SJSA1 (cell line): ENCODE data around the gene ARF6. TPM values are rescaled to one million over a fixed set of nuclear protein-coding genes. Genes with fewer than 3 reads are reported as not detected.
"Not testable (repeated sequence)": the region's sequence is repeated elsewhere in the genome, so short reads cannot be mapped to it uniquely, and the experiment has no call there.

Experiments used
- DNase-seq, 2 experiments: peaks; one replicate each; pipeline ENCODE4 v3.0.0-alpha.2; 2015 to 2020; ENCODE audit warnings: low spot score in 2 of 2, low read depth in 1 of 2
- H3K27ac ChIP-seq: fragments of 250-450 bp; sonication (Bioruptor Pico); 2 replicates; pipeline ENCODE4 v1.5.1; 2020; ENCODE audit warnings: mild to moderate bottlenecking, moderate library complexity
- H3K27me3 ChIP-seq: fragments of 250-450 bp; sonication (Bioruptor Pico); replicated peaks from 2 replicates; pipeline ENCODE4 v1.5.1; 2020; ENCODE audit warnings: mild to moderate bottlenecking, moderate library complexity
- H3K36me3 ChIP-seq: fragments of 250-450 bp; sonication (Bioruptor Pico); 2 replicates; pipeline ENCODE4 v1.5.1; 2020; ENCODE audit warnings: mild to moderate bottlenecking
- H3K4me1 ChIP-seq: fragments of 250-450 bp; sonication (Bioruptor Pico); replicated peaks from 2 replicates; pipeline ENCODE4 v1.6.1; 2021; ENCODE audit warnings: mild to moderate bottlenecking
- H3K4me3 ChIP-seq: fragments of 250-450 bp; sonication (Bioruptor Pico); 2 replicates; pipeline ENCODE4 v1.5.1; 2020; ENCODE audit warnings: mild to moderate bottlenecking
- H3K9me3 ChIP-seq: fragments of 250-450 bp; sonication (Bioruptor Pico); replicated peaks from 2 replicates; pipeline ENCODE4 v1.5.1; 2020; ENCODE audit warnings: mild to moderate bottlenecking
- total RNA-seq: library from RNA; depleted of rRNA; stranded (reverse); fragments of >200 nt; shearing (Covaris generic); gene quantifications from 2 replicates; pipeline ENCODE4 v1.2.3, GENCODE V29; 2014

The ARF6 gene
- total RNA-seq, 1 experiment from 2014 or later: 61.2 TPM

DNA sequence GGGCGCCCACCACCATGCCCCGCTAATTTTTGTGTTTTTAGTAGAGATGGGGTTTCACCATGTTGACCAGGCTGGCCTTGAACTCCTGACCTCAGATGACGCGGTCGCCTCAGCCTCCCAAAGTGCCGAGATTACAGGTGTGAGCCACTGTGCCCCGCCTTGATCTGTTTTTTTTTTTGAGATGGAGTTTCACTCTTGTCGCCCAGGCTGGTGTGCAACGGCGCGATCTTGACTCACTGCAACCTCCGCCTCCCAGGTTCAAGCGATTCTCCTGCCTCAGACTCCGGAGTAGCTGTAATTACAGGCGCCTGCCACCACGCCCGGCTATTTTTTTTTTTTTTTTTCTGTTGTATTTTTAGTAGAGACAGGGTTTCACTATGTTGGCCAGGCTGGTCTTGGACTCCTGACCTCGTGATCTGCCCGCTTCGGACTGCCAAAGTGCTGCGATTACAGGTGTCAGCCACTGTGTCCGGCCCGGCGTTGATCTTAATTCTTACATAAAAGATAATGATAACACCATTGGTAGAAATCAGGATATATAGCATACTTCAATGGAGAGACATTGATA lies 9.9 kb downstream of the ARF6 start:
- H3K4me3 ChIP-seq, DNase-seq, H3K36me3 ChIP-seq, H3K9me3 ChIP-seq, H3K27me3 ChIP-seq, H3K27ac ChIP-seq: not testable (repeated sequence)
- peaks cover 17% of the 10 kb centered on the region for H3K4me1 ChIP-seq

DNA sequence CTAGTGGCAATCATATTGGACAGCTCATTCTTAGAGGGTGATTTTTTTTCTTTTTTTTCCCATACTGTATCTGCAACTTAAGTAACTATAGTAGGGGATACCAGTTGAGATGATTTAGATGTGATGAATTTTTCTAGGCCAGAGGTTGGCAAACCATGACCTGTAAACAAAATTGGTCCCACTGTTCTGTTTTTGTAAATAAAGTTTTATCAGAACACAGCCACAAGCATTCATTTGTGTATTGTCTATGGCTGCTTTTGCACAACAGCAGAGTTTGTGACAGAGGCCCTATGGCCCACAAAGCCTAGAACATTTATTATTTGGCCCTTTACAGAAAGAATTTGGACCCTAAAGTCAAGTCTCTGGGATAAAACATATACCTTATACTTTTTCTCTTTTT lies 11.4 kb downstream of the ARF6 start:
- H3K4me3 ChIP-seq: no peak overlapping the region
- no peak for DNase-seq
- H3K4me1 ChIP-seq: peaks cover 15% of the 10 kb centered on the region
- no peaks in the 10 kb centered on the region for H3K9me3 ChIP-seq
- no peaks in the 10 kb centered on the region for H3K36me3 ChIP-seq
- no peaks in the 10 kb centered on the region for H3K27me3 ChIP-seq
- no peak overlapping the region for H3K27ac ChIP-seq

DNA sequence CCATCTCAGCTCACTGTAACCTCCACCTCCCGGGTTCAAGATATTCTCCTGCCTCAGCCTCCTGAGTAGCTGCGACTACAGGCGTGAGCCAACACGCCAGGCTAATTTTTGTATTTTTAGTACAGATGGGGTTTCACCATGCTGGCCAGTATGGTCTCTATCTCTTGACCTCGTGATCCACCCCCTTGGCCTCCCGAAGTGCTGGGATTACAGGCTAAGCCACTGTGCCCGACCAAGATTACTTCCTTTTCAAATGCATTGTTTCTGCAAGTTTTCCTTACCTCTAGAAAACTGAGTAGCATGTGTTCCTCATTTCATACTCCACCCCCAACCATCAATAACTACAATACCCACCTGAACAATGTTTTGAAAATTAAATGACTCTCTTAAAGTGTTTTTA lies 13.1 kb downstream of the ARF6 start:
- Histone ChIP-seq H3K27me3 (no peaks in the 10 kb centered on the region), H3K27ac (no peak overlapping the region), H3K4me3 (no peak overlapping the region), H3K9me3 (no peaks in the 10 kb centered on the region), H3K36me3 (no peaks in the 10 kb centered on the region), H3K4me1 (peaks cover 18% of the 10 kb centered on the region)
- DNase-seq: no peak

DNA sequence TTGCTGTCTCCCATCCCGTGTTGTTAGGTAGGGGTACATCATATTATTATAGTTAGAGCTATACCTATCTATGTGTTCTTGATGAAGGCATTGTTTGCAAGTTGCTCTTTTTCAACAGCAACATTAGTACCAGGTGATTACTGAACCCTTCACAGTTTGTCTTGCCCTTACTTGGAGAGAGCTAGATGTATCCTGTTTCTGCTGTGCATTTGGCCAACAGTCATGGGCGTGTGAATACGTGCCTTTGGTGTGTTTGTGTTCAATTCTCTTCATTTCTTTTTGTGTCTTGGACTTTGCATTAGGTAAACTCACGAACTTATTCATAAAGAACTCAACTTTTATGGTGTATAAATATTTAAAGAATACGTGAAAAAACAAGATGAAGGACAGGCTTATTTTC lies 14.3 kb downstream of the ARF6 start:
- H3K4me1 ChIP-seq: peaks cover 30% of the 10 kb centered on the region
- no peak overlapping the region for H3K4me3 ChIP-seq
- no peaks in the 10 kb centered on the region for H3K9me3 ChIP-seq
- H3K27me3 ChIP-seq: no peaks in the 10 kb centered on the region
- H3K36me3 ChIP-seq: no peaks in the 10 kb centered on the region
- H3K27ac ChIP-seq: peak overlapping the region; percentile 74
- no peak for DNase-seq

DNA sequence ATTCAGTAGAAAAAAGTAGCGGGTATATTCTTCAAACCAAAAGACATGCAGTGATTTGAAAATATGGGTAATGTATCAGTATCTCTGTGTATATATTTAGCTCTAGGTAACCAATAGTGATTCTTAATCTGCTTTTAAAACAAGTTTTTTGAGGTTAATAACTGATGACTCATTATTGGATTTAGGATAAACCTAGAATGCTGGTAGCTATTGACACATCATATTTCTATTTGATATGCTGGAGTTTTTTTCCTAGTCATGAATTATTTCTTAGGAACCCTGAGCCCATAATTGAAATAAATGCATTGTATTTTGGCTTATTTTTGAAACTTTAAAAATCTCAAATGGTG lies 15.5 kb downstream of the ARF6 start:
- Histone ChIP-seq H3K27ac (peak overlapping the region; percentile 74), H3K9me3 (no peaks in the 10 kb centered on the region), H3K27me3 (no peaks in the 10 kb centered on the region), H3K36me3 (no peaks in the 10 kb centered on the region), H3K4me1 (peaks cover 32% of the 10 kb centered on the region), H3K4me3 (no peak overlapping the region)
- no peak for DNase-seq

DNA sequence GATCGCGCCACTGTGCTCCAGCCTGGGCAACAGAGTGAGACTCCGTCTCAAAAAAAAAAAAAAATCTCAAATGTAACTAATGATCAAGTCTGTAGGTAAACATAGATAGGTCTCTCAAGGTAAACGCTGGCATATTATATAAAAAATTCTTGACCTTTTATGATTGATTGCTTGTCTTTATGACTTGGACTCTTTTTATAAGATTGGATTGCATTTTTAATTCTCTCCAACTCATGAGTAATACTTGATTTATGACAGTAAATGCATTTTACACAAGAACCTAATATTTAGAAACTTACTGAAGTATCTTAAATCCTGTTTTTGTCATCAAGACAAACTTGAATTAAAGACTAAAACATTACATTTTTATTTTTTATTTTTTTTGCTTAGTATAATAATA lies 16.1 kb downstream of the ARF6 start:
- Histone ChIP-seq H3K9me3 (no peaks in the 10 kb centered on the region), H3K27ac (no peak overlapping the region), H3K27me3 (no peaks in the 10 kb centered on the region), H3K36me3 (no peaks in the 10 kb centered on the region), H3K4me1 (peaks cover 32% of the 10 kb centered on the region), H3K4me3 (no peak overlapping the region)
- DNase-seq: no peak

DNA sequence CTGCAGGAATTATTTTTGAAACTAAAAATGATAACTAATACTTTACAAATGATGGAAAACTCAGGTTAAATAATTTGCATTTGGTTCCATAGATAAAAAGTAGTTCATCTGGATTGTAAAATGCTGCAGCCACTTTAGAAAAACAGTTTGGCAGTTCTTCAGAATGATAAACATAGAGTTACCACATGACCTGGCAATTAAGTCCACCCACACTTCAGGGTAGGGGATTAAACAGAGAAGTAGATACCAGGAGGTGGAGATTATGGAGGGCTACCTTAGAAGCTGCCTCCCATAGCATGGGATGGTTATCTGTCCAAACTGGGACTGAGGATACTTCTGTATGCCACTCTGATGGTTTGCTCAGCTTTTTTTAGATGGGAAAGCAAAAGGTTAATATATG lies 22.2 kb downstream of the ARF6 start:
- no peak for DNase-seq
- Histone ChIP-seq H3K4me1 (peaks cover 17% of the 10 kb centered on the region), H3K4me3 (no peak overlapping the region), H3K36me3 (no peaks in the 10 kb centered on the region), H3K9me3 (no peaks in the 10 kb centered on the region), H3K27me3 (no peaks in the 10 kb centered on the region), H3K27ac (no peak overlapping the region)

DNA sequence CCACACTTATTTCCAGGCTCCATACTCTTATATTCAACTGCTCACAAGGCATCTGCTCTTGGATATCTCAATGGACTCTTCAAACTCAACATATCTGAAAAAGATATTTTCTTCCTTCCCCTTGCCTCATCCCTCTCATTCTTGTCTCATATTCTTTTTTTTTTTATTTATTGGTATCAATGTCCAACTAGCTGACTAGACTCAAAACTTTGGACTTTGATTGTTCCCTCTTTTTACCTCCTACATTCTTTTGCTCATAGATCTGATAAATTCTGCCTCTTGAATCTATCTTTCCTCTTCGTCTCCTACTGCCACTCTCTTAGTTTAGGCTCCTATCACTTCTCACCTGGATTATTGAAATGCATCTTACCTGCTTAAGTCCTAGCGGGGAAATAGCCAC lies 25.8 kb downstream of the ARF6 start:
- Histone ChIP-seq H3K27ac (no peak overlapping the region), H3K27me3 (no peaks in the 10 kb centered on the region), H3K36me3 (no peaks in the 10 kb centered on the region), H3K4me3 (no peak overlapping the region), H3K9me3 (no peaks in the 10 kb centered on the region), H3K4me1 (no peaks in the 10 kb centered on the region)
- no peak for DNase-seq

DNA sequence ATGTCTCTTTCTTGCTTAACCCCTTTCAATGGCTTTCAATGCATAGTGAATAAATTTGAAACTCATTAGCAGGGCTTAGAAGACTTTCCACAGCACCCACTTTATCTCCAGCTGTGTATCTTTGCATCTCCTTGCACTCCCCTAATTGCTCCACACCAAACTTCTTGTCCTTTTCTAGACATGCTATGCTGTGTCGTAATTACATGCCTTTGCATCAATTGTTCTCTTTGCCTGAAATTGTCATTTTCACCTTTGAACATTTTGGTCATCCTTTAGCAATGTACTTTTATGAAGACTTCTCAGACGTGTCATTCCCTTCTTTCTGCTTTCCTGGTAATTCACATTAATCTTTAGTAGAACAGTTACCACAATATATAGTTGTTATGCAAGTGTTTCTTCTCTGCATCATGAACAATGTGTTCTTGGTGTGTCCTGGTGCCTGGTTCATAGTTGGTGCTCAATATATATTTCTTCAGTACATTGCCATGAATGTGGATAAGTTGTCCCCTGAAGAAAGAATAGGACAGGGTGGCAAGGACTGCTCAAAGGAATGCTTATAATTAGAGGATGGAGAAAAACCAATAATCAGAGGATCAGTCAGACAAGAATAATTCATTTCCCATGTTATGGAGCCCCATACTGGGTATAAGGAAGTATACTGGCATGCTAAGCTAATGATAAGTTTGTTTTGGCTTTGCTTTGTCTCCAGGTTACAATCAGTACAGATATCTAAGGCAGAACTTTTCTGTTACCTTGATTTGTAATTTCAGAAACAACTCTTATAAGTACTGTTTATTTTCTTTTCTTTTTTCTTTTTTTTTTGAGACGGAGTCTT lies 27.2 kb downstream of the ARF6 start:
- Histone ChIP-seq H3K4me3 (no peak overlapping the region), H3K27ac (no peak overlapping the region), H3K36me3 (no peaks in the 10 kb centered on the region), H3K4me1 (no peaks in the 10 kb centered on the region), H3K9me3 (no peaks in the 10 kb centered on the region), H3K27me3 (no peaks in the 10 kb centered on the region)
- no peak for DNase-seq

DNA sequence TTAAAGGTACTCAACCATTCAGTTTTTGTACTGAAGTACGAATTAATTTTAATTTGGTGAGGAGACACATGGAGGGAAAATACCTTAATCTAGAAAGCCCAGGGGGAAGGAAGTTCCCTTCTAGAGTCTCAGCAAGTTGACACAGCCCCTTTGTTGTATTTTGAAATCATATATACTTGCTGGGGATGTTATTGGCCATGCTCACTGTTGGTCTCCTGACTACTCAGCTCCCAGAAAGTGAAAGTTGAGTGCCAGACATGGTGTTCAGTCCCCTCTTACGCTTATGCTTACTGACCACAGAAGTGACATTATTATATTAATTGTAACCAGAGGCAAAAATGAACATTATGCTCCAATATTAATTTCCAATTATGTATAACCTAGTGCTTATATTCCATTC lies 28.1 kb downstream of the ARF6 start:
- Histone ChIP-seq H3K27me3 (no peaks in the 10 kb centered on the region), H3K4me3 (no peak overlapping the region), H3K9me3 (no peaks in the 10 kb centered on the region), H3K36me3 (no peaks in the 10 kb centered on the region), H3K4me1 (no peaks in the 10 kb centered on the region), H3K27ac (no peak overlapping the region)
- DNase-seq: no peak

DNA sequence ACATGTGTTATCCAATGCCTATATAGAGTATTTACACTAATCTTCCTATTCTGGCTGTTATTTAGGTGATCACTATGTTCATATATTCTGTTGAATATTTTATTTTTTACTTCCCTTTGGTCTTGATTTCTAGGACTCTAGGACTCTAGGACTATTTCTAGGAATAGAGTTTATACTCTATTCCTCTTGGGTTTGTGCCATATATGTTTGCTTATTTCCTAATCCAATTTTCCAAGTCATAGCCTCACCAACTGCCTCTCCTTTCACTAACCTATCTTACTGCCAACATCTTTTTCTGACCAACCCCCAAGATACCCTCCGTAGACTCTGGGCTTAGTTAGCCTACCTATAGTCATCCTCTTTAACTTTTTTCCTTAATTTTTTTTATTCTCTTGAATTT lies 28.5 kb downstream of the ARF6 start:
- no peak overlapping the region for H3K4me3 ChIP-seq

DNA sequence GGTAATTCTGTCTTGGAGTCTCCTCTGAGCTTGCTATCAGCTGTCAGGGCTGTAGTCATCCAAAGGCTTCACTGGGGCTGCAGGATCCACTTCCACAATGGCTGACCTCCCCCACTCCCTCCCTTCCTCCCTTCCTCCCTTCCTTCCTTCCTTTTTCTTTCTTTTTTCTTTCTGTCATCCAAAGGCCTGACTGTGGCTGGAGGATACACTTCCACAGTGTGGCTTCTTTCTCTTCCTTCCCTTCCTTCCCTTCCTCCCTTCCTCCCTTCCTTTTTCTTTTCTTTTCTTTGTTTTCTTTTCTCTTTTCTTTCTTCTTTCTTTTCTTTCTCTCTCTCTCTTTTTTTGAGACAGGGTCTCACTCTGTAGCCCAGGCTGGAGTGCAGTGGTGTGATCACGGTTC lies 30.6 kb downstream of the ARF6 start:
- peaks cover 7% of the 10 kb centered on the region for H3K4me1 ChIP-seq
- no peaks in the 10 kb centered on the region for H3K9me3 ChIP-seq
- H3K4me3 ChIP-seq: no peak overlapping the region
- H3K36me3 ChIP-seq: no peaks in the 10 kb centered on the region
- no peak for DNase-seq
- no peak overlapping the region for H3K27ac ChIP-seq
- H3K27me3 ChIP-seq: no peaks in the 10 kb centered on the region

More for the DNA sequence above, 28.5 kb downstream of the ARF6 start:
- Histone ChIP-seq H3K27me3 (no peaks in the 10 kb centered on the region), H3K36me3 (no peaks in the 10 kb centered on the region), H3K4me1 (no peaks in the 10 kb centered on the region), H3K27ac (no peak overlapping the region), H3K9me3 (no peaks in the 10 kb centered on the region)
- no peak for DNase-seq

DNA sequence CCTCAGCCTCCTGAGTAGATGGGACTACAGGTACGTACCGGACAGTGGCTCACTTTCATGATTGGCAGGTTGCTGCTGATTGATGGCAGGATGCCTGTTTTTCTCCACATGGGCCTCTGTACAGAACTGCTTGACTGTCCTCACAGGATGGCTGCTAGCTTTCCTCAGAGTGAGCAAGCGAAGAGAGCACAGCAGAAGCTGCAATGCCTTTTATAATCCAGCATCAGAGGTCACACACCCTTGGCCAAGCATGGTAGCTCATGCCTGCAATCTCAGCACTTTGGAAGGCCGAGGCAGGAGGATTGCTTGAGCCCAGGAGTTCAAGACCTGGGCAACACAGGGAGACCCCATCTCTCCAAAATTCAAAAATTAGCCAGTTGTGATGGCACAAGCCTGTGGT lies 31.0 kb downstream of the ARF6 start:
- peaks cover 7% of the 10 kb centered on the region for H3K4me1 ChIP-seq
- no peak overlapping the region for H3K4me3 ChIP-seq
- no peak for DNase-seq
- H3K9me3 ChIP-seq: no peaks in the 10 kb centered on the region
- H3K36me3 ChIP-seq: no peaks in the 10 kb centered on the region
- H3K27me3 ChIP-seq: no peaks in the 10 kb centered on the region
- no peak overlapping the region for H3K27ac ChIP-seq

DNA sequence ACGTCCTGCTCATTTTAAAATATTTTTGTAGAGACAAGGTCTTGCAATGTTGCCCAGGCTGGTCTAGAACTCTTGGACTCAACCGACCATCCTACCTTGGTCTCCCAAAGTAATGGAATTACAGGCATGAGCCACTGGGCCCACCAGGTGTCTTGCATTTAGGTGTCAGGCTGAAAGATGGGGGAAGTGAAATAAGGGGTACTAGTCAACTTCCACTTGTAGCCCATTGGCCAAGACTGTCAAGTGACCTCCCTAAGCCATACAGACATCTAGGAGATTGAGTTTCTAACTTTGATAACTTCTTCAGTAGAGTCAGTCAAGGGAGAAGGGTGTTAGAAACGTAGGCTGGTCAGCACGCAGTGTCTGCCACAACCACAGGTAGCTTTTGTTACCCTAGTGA lies 32.0 kb downstream of the ARF6 start:
- Histone ChIP-seq H3K4me3 (no peak overlapping the region), H3K9me3 (no peaks in the 10 kb centered on the region), H3K27me3 (no peaks in the 10 kb centered on the region), H3K4me1 (peaks cover 7% of the 10 kb centered on the region), H3K36me3 (no peaks in the 10 kb centered on the region), H3K27ac (no peak overlapping the region)
- DNase-seq: no peak

DNA sequence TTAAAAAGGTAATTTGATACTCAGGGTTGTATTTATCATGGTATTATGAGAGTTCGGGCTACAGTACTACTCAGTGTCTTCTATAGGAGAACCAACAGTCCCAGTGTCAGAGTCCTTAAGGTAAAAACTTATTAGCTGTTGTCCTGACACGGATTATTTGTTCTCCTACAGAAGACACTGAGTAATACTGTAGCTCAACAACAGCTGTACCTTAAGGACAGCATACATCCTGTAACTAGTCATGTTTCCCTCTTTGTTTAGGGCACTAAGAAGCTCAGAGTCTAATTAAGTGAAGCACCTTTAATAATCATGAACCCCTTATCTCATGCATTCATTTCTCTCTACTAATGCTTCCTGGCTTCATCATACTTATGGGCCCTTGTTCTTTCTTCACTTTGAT lies 33.9 kb downstream of the ARF6 start:
- Histone ChIP-seq H3K4me3 (no peak overlapping the region), H3K36me3 (no peaks in the 10 kb centered on the region), H3K27me3 (no peaks in the 10 kb centered on the region), H3K27ac (no peak overlapping the region), H3K4me1 (peaks cover 7% of the 10 kb centered on the region), H3K9me3 (no peaks in the 10 kb centered on the region)
- no peak for DNase-seq
